HepG2 (cell line): ENCODE measurements around the gene GPRIN1. TPM values are rescaled to one million over a fixed set of nuclear protein-coding genes. Genes with fewer than 3 reads are reported as not detected.
A peak's percentile ranks its signal among the peaks of the same experiment; 100 is the strongest.

Experiments
- ATAC-seq: fragments of 200-7000 bp; cut with Tn5 transposase; 3 replicates; pipeline ENCODE4 v1.9.1; 2020; ENCODE audit warnings: mild to moderate bottlenecking, moderate library complexity
- BruUV-seq: library from RNA; stranded (reverse); fragments of 400-500 nt; replicated peaks from 2 replicates; lab custom pipeline; 2021; lab: Mats Ljungman, UMichigan
- CTCF ChIA-PET: fragments of 300-600 bp; formaldehyde crosslinking; extraction: SDS; loops from one replicate; lab custom pipeline; 2021; ENCODE audit warnings: low total read pairs, inconsistent platforms, low intra/inter-chr PET ratio; lab: Yijun Ruan, JAX
- POLR2A ChIA-PET: fragments of 350-600 bp; sonication (Branson Sonifier 250); formaldehyde crosslinking; loops from one replicate; lab custom pipeline; 2020; ENCODE audit warnings: antibody characterized with exemption, inconsistent platforms; lab: Yijun Ruan, JAX
- DNase-seq: peaks from one replicate; pipeline ENCODE4 v3.0.0-alpha.2; 2015; ENCODE audit warnings: low spot score
- FAIRE-seq: peaks from 3 replicates; lab custom pipeline; 2011; peaks lifted over from hg19 to GRCh38; lab: Jason Lieb, UNC
- H2AFZ ChIP-seq: one replicate; pipeline ENCODE4 v1.6.1; 2011; ENCODE audit warnings: low read length, inconsistent platforms
- H3K27ac ChIP-seq: fragments of 300-600 bp; 3 replicates; pipeline ENCODE4 v1.8.0; 2011; ENCODE audit warnings: mixed run types, mild to moderate bottlenecking, mixed read lengths, low read length, inconsistent platforms; ENCODE audit not compliant: insufficient read depth; ENCODE audit errors: extremely low read length
- H3K27me3 ChIP-seq, 2 experiments: fragments of 200-600 bp in 1 of 2; 2 replicates in 1 of 2; 3 replicates in 1 of 2; pipeline versions ENCODE4 v1.6.0 to v1.8.0; 2011; ENCODE audit warnings: low read length in 2 of 2, mild to moderate bottlenecking in 2 of 2, moderate library complexity in 2 of 2, inconsistent platforms in 1 of 2; ENCODE audit not compliant: insufficient read depth in 2 of 2, control insufficient read depth in 1 of 2
- H3K36me3 ChIP-seq, 2 experiments: fragments of 200-600 bp in 1 of 2; replicated peaks in 1 of 2; 2 replicates in 1 of 2; 3 replicates in 1 of 2; pipeline versions ENCODE4 v1.5.1 to v1.8.0; 2011; ENCODE audit warnings: low read length in 2 of 2, inconsistent platforms in 1 of 2; ENCODE audit not compliant: insufficient read depth in 2 of 2, control insufficient read depth in 1 of 2
- H3K4me1 ChIP-seq: 2 replicates; pipeline ENCODE4 v1.5.1; 2012; ENCODE audit warnings: low read length, inconsistent platforms; ENCODE audit not compliant: insufficient read depth
- H3K4me2 ChIP-seq: 2 replicates; pipeline ENCODE4 v1.6.0; 2011; ENCODE audit warnings: low read depth, low read length, inconsistent platforms
- H3K4me3 ChIP-seq, 3 experiments: fragments of 200-600 bp in 1 of 3; sonication (generic), shearing (Covaris generic) in 1 of 3; replicated peaks in 1 of 3; 2 replicates each; pipeline ENCODE4 v1.5.1; 2011 to 2016; ENCODE audit warnings: low read length in 3 of 3, inconsistent platforms in 2 of 3, low read depth in 2 of 3, mild to moderate bottlenecking in 2 of 3, control low read depth in 1 of 3, mixed read lengths in 1 of 3; ENCODE audit not compliant: insufficient read depth in 1 of 3
- H3K79me2 ChIP-seq: one replicate; pipeline ENCODE4 v1.6.1; 2011; ENCODE audit warnings: low read length, inconsistent platforms; ENCODE audit not compliant: insufficient read depth
- H3K9ac ChIP-seq: 2 replicates; pipeline ENCODE4 v1.6.0; 2011; ENCODE audit warnings: mild to moderate bottlenecking, low read depth, low read length, inconsistent platforms; ENCODE audit not compliant: insufficient read depth
- H3K9me3 ChIP-seq: 2 replicates; pipeline ENCODE4 v1.5.1; 2012; ENCODE audit warnings: mild to moderate bottlenecking, low read length
- H4K20me1 ChIP-seq: 2 replicates; pipeline ENCODE4 v1.6.0; 2011; ENCODE audit warnings: inconsistent platforms, mild to moderate bottlenecking, low read length, moderate library complexity; ENCODE audit not compliant: insufficient read depth
- FOXA1 ChIP-seq, 2 experiments: fragments of 450-650 bp in 1 of 2; sonication (generic) in 1 of 2; formaldehyde crosslinking in 1 of 2; IDR thresholded peaks; 2 replicates each; pipeline versions ENCODE4 v1.4.0 to v1.6.1; 2016 to 2020; ENCODE audit warnings: missing genetic modification reagents in 1 of 2
- FOXK1 ChIP-seq: sonication (generic); formaldehyde crosslinking; IDR thresholded peaks from 2 replicates; pipeline ENCODE4 v1.4.0; 2020; ENCODE audit warnings: low read depth, missing genetic modification reagents, borderline replicate concordance
- KDM5A ChIP-seq: fragments of 200-600 bp; sonication (generic); IDR thresholded peaks from 2 replicates; pipeline ENCODE4 v1.7.0; 2018; ENCODE audit warnings: antibody characterized with exemption, mild to moderate bottlenecking, low read length, borderline replicate concordance
- ZNF547 ChIP-seq: sonication (generic); formaldehyde crosslinking; IDR thresholded peaks from 2 replicates; pipeline ENCODE4 v1.5.1; 2020; ENCODE audit warnings: mild to moderate bottlenecking, missing genetic modification reagents
- ZNF629 ChIP-seq: sonication (generic); formaldehyde crosslinking; conservative IDR thresholded peaks from 2 replicates; pipeline ENCODE4 v1.5.0; 2020; ENCODE audit warnings: missing genetic modification reagents
- WGBS: methylation state at CpG from one replicate; pipeline ENCODE4 v1.1.6; 2017; ENCODE audit warnings: low lambda C conversion rate; 5-methylcytosine and 5-hydroxymethylcytosine counted together
- in situ Hi-C: cut with HindIII; loops from 2 replicates; pipeline ENCODE4 v1.10.0; 2017; ENCODE audit warnings: low pct_unique_long_range_greater_than_20kb; ENCODE audit not compliant: extremely low pct_ligation_motif_present
- intact Hi-C: fragments of 100-400 bp; cut with micrococcal nuclease; formaldehyde crosslinking; loops from one replicate; pipeline ENCODE4 v1.10.0; 2022; ENCODE audit not compliant: unreplicated experiment
- polyA plus RNA-seq, 8 experiments: library from polyadenylated mRNA; depleted of rRNA in 3 of 8; stranded (reverse) in 7 of 8; unstranded in 1 of 8; fragments of >200 nt; fragmentation: Illumina TruSeq in 4 of 8; extraction: Trizol in 4 of 8; gene quantifications; 2 replicates each; pipeline versions ENCODE4 v1.2.1 to v1.2.3, GENCODE V29; 2011 to 2016; ENCODE audit warnings: low read depth in 4 of 8, missing spikeins in 1 of 8, mixed read lengths in 1 of 8; ENCODE audit not compliant: insufficient read depth in 1 of 8
- total RNA-seq, 5 experiments: library from RNA; depleted of rRNA; stranded (reverse); fragments of >200 nt; fragmentation: Illumina TruSeq; extraction: Trizol; gene quantifications; 2 replicates each; pipeline ENCODE4 v1.2.3, GENCODE V29; 2016; ENCODE audit warnings: low read depth in 1 of 5
- TF ChIP-seq, protein P1 (sequence below): sonication (generic); formaldehyde crosslinking; IDR thresholded peaks from 2 replicates; pipeline ENCODE4 v1.4.0; 2020; ENCODE audit warnings: missing genetic modification reagents, borderline replicate concordance
- TF ChIP-seq, protein P2 (sequence below): sonication (generic); formaldehyde crosslinking; IDR thresholded peaks from 2 replicates; pipeline ENCODE4 v1.8.1; 2023; ENCODE audit warnings: mild to moderate bottlenecking, missing genetic modification reagents
- TF ChIP-seq, protein P3 (sequence below): IDR thresholded peaks from 2 replicates; pipeline ENCODE4 v1.6.1; 2012; ENCODE audit warnings: low read depth, low read length, improper control_type of control experiment
- TF ChIP-seq, protein P4 (sequence below): sonication (generic); formaldehyde crosslinking; IDR thresholded peaks from 2 replicates; pipeline ENCODE4 v1.9.0; 2021; ENCODE audit warnings: missing genetic modification reagents, borderline replicate concordance

Gene GPRIN1
- total and polyA plus RNA-seq, 2 of the 13 experiments (the other 11 are each of a cell fraction or from before 2014, with no cell fraction given), result 0.32 to 2.0 TPM

DNA sequence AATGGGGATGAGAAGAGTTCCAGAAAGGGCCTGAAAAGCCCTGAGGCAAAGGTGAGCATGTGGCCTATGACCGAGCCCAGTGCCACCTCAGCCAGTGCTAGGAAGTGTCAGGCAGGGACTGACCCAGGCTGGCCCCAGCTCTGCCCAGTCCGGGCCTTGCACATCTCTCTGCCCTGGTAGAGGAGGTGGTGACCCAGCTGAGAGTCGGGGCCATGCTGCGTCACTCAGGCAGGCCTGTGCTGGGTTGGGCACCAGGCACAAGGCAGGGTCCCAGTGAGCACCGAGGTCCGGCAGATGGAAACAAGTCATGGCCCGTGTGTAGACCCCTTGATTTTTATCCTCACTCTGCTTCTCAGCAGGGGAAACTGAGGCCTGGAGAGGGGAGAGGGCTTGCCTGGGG lies 60.1 kb downstream of the GPRIN1 start:
- WGBS, result 0% methylated on average over 3 of the region's 7 CpGs
- no peak for DNase-seq
- ChIA-PET POLR2A (interaction anchor here (1.1 to 9.7 kb wide), 8 partner anchors 8 to 188 kb away, joined by 3 to 212 read pairs (median 5); partner anchors contain the start of genes FAF2, KIAA1191, RNF44 and TSPAN17), CTCF (no interaction called here)
- ATAC-seq, result peak; percentile 63
- in situ Hi-C loops, result loop anchor here (25.0 kb wide), 1 partner anchor 812 kb away; the partner anchor contains the start of genes LMAN2 and RGS14
- H3K27ac ChIP-seq, result peak overlapping the region; percentile 53
- peaks cover 60% of the 10 kb centered on the region for H3K4me1 ChIP-seq
- FAIRE-seq, result no peak
- intact Hi-C loops, result loop anchor here (2.0 kb wide), 1 partner anchor 133 kb away; the partner anchor contains the start of gene CLTB
- H3K36me3 ChIP-seq, result no peaks in the 10 kb centered on the region
- H3K27me3 ChIP-seq, result no peaks in the 10 kb centered on the region
- H2AFZ ChIP-seq, result no peak overlapping the region
- BruUV-seq, result no TSS peak
- H3K4me3 ChIP-seq, result peak overlapping the region; percentile 66 to 86 (median 72)
- H3K9me3 ChIP-seq, result no peaks in the 10 kb centered on the region
- peak overlapping the region; percentile 75 for H3K9ac ChIP-seq
- H3K4me2 ChIP-seq, result peak overlapping the region; percentile 98
- no peaks in the 10 kb centered on the region for H4K20me1 ChIP-seq
- H3K79me2 ChIP-seq, result peaks cover 16% of the 10 kb centered on the region
- no peak for TF ChIP-seq ZNF547 (CRISPR knock-in tag)
- no peak for TF ChIP-seq ZNF629 (CRISPR knock-in tag)
- TF ChIP-seq, protein P1, sequence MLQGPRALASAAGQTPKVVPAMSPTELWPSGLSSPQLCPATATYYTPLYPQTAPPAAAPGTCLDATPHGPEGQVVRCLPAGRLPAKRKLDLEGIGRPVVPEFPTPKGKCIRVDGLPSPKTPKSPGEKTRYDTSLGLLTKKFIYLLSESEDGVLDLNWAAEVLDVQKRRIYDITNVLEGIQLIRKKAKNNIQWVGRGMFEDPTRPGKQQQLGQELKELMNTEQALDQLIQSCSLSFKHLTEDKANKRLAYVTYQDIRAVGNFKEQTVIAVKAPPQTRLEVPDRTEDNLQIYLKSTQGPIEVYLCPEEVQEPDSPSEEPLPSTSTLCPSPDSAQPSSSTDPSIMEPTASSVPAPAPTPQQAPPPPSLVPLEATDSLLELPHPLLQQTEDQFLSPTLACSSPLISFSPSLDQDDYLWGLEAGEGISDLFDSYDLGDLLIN, result no peak
- TF ChIP-seq, protein P2, sequence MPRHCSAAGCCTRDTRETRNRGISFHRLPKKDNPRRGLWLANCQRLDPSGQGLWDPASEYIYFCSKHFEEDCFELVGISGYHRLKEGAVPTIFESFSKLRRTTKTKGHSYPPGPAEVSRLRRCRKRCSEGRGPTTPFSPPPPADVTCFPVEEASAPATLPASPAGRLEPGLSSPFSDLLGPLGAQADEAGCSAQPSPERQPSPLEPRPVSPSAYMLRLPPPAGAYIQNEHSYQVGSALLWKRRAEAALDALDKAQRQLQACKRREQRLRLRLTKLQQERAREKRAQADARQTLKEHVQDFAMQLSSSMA (CRISPR knock-in tag), result no peak
- TF ChIP-seq, protein P3, sequence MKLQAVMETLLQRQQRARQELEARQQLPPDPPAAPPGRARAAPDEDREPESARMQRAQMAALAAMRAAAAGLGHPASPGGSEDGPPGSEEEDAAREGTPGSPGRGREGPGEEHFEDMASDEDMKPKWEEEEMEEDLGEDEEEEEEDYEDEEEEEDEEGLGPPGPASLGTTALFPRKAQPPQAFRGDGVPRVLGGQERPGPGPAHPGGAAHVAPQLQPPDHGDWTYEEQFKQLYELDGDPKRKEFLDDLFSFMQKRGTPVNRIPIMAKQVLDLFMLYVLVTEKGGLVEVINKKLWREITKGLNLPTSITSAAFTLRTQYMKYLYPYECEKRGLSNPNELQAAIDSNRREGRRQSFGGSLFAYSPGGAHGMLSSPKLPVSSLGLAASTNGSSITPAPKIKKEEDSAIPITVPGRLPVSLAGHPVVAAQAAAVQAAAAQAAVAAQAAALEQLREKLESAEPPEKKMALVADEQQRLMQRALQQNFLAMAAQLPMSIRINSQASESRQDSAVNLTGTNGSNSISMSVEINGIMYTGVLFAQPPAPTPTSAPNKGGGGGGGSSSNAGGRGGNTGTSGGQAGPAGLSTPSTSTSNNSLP, result no peak
- TF ChIP-seq FOXK1, result no peak
- no peak for TF ChIP-seq FOXA1 (IDR thresholded peaks at IDR 0.05)
- no peak for TF ChIP-seq FOXA1 (CRISPR knock-in tag; IDR thresholded peaks at IDR 0.05)
- TF ChIP-seq KDM5A, result no peak
- TF ChIP-seq, protein P4, sequence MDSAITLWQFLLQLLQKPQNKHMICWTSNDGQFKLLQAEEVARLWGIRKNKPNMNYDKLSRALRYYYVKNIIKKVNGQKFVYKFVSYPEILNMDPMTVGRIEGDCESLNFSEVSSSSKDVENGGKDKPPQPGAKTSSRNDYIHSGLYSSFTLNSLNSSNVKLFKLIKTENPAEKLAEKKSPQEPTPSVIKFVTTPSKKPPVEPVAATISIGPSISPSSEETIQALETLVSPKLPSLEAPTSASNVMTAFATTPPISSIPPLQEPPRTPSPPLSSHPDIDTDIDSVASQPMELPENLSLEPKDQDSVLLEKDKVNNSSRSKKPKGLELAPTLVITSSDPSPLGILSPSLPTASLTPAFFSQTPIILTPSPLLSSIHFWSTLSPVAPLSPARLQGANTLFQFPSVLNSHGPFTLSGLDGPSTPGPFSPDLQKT (CRISPR knock-in tag), result no peak
